SU-DHL-6 (cell line): ENCODE measurements around the gene NRL.

Experiments
- EZH2phosphoT487 ChIP-seq: fragments of 200-600 bp; sonication (generic), shearing (Covaris generic); conservative IDR thresholded peaks from 2 replicates; pipeline ENCODE4 v1.6.1; 2018; ENCODE audit warnings: mild to moderate bottlenecking, antibody characterized with exemption, low read length, moderate library complexity, mixed read lengths
- TF ChIP-seq, protein P1 (sequence below): fragments of 200-600 bp; sonication (generic); IDR thresholded peaks from one replicate; pipeline ENCODE4 v1.5.1; 2017; ENCODE audit warnings: antibody characterized with exemption, mild to moderate bottlenecking, low read length, moderate library complexity; ENCODE audit not compliant: insufficient read depth, poor library complexity, severe bottlenecking

DNA sequence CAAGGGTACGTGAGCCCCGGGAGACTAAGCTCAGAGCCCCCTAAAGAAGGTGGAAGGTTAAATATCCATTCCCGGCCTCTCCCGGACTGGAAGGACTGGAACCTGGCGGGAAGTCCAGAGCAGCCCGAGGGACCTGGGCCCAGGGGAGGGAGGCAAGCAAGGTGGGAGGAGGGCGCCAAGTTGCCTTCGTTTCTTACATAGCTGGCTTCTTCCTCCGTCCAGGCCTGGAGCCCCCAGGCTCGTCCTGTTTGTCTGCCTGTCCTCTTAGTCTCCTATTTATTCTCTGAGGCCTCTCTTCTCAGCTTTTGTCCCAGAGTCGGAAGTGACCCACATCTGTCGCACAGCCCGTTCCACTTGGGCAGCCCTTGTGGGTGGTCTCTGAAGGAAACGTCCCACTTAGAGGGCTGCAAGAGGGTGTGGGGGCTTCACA, 19.9 kb downstream of the NRL start:
- TF ChIP-seq, protein P1, sequence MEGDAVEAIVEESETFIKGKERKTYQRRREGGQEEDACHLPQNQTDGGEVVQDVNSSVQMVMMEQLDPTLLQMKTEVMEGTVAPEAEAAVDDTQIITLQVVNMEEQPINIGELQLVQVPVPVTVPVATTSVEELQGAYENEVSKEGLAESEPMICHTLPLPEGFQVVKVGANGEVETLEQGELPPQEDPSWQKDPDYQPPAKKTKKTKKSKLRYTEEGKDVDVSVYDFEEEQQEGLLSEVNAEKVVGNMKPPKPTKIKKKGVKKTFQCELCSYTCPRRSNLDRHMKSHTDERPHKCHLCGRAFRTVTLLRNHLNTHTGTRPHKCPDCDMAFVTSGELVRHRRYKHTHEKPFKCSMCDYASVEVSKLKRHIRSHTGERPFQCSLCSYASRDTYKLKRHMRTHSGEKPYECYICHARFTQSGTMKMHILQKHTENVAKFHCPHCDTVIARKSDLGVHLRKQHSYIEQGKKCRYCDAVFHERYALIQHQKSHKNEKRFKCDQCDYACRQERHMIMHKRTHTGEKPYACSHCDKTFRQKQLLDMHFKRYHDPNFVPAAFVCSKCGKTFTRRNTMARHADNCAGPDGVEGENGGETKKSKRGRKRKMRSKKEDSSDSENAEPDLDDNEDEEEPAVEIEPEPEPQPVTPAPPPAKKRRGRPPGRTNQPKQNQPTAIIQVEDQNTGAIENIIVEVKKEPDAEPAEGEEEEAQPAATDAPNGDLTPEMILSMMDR = no peak
- TF ChIP-seq EZH2phosphoT487 = no peak
